HCEC 1CT (cell line): Measurements from ENCODE around the gene CTNNA1.

Experiments
- DNase-seq: peaks from one replicate; pipeline ENCODE4 v3.0.0-alpha.2; 2017

Gene CTNNA1

GRCh38 chr5:138952962-138953361 lies 199.7 kb downstream of the CTNNA1 start:
- DNase-seq: no peak

DNA sequence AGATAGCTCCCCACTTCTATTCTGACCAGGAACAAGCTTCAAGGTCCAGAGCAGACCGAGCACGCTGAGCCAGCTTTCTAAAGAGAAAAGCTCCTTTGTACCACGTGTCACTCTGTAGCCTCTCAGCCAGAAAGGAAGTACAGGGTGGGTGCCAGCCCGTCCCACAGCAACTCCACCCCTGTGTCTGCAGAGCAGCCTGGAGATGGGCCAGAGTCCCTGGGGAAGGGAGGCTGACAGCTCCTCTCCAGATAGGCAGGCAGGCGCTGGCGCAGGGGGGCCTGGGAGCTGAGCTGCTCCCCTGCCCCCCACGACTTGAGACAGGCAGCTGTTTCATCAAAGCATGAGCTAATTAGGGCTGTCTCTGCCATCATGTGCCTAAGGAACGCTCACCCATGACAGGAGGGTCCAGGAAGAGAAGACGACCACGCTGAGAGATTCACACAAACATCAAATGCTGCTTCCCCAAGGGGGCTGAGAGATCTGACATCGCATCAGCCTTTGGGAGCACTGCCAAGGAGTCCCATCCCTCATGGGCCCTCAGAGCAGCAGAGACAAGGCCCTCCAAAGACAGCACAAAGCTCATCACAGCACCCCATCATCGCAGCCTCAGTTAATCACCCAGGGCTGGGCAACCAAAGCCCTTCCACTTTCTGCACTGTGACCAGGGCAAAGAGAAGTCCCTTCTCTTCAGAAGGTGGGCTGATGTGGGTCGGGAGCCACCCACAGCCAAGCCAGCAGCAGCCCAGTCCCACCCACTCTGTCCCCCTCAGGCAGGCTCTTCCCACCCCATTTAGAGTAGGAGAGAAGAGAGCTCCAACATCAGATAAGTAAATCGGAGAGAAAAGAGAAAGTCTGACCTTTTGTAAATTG lies 200.4 kb downstream of the CTNNA1 start:
- DNase-seq: no peak

GRCh38 chr5:138954257-138955012 lies 201.2 kb downstream of the CTNNA1 start:
- no peak for DNase-seq

GRCh38 chr5:138955013-138955660 lies 201.9 kb downstream of the CTNNA1 start:
- DNase-seq: no peak

GRCh38 chr5:138955671-138956295 lies 202.6 kb downstream of the CTNNA1 start:
- no peak for DNase-seq

GRCh38 chr5:138956801-138957200 lies 203.6 kb downstream of the CTNNA1 start:
- DNase-seq: no peak

DNA sequence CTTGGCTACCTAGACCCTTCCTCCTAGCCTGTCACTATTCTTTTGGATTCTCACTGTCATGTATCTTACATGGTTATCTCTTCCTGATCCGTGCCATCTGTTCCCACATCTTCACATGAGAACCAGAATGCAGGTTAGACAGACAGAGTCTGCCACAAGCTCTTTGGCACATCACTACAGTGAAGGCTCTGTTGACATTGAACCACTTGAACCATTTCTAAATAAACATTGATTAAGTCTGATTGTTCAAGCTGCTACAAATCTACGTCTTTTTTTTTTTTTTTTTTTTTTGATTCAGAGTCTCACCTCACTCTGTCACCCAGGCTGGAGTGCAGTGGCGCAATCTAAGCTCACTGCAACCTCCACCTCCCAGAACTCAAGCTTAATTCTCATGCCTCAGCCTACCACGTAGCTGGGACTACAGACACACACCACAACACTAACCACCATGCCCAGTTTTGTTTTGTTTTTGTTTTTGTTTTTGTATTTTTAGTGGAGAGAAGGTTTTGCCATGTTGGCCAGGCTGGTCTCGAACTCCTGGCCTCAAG lies 207.0 kb downstream of the CTNNA1 start:
- DNase-seq: no peak

DNA sequence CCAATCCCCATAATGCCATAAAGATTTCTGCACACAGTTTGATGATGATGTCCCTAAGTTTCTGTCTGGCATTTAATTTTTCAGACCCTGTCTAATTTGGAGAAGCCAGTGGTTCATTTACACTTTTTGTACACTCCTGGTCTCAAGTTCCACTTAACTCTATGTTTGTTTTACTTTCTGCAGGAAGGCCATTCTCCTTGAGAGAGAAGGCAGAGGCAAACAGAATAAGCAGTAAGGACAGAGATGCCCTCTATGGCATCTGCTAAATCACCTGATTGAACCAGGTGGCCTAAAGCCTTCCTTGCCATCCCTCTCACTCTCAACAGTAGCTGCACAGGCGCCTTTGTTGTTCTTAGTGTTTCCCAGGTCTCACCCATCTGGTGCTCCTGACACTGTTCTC lies 208.0 kb downstream of the CTNNA1 start:
- no peak for DNase-seq

DNA sequence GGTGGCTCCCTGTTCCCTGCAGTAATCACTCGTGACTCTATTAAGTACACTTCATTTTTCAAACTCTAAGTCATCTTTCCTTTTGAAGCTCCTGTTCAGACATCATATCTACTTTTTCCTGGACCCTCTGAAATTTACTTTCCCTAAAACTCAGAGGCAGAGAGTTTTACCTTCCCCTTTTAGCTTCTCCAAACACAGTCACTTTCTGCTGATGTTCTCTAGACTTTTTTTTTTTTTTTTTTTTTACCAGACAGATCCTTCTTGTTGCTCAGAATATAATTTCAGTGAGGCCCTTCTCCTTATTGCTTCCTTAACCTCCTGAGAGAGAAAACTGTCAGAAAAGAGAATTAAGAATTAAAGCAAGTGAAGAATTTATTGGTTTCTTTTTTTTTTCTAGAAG lies 208.5 kb downstream of the CTNNA1 start:
- DNase-seq: no peak

GRCh38 chr5:138962614-138963370 lies 209.6 kb downstream of the CTNNA1 start:
- DNase-seq: no peak

DNA sequence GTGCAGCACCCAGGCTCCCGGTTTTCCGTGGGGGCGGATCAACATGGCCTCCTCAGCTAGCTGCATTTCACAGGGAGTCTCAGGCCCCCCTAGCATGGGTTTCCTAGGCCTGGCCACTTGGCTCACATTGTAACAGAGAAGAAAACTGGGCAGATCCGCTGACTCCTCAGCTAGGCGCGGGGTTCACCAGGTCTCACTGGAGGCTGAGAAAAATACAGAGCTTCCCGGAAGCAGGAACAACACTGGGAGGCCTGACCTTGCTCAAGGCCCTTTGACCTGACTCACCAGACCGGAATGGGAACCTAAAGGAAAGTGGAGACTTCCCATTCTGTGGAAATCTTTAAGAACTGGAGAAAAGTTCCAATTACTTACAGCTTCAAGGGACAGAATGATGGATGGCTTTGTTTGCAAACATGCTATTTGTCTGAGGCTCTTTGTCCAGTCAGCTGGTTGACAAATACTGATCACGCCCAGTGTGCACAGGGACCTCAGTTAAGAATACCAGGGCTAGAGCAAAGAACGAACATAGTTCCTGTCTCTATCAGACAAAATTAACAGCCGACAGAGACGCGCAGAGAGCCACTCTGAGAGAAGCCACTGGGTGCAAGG lies 210.6 kb downstream of the CTNNA1 start:
- peak; percentile 24 for DNase-seq

DNA sequence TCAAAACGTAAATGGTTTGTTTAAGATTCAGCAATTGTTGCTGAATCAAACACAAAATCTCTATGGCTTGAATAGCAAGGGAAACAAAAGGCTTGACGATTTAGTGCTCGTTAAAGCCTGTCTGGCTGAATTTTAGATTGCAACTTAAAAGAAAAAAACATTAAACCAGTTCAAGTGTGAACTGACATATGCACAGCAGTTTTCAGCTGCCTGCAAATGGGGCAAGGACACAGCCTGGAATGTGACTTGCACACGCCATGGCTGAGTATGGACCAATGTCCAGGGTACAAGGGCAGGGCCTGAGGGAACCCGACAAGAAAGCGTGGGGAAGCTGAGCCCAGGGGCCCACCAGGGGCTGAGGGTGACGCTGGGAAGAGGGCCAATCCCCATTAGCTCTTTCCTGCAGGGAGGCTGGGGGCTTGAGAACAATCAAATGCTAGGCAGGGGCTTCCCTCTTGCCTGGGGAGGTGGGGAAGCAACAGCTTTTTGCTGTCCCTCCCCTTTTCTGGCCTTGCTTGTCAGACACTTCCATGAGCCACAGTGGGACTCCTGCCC lies 211.5 kb downstream of the CTNNA1 start:
- DNase-seq: no peak

GRCh38 chr5:138965626-138966025 lies 212.4 kb downstream of the CTNNA1 start:
- no peak for DNase-seq

DNA sequence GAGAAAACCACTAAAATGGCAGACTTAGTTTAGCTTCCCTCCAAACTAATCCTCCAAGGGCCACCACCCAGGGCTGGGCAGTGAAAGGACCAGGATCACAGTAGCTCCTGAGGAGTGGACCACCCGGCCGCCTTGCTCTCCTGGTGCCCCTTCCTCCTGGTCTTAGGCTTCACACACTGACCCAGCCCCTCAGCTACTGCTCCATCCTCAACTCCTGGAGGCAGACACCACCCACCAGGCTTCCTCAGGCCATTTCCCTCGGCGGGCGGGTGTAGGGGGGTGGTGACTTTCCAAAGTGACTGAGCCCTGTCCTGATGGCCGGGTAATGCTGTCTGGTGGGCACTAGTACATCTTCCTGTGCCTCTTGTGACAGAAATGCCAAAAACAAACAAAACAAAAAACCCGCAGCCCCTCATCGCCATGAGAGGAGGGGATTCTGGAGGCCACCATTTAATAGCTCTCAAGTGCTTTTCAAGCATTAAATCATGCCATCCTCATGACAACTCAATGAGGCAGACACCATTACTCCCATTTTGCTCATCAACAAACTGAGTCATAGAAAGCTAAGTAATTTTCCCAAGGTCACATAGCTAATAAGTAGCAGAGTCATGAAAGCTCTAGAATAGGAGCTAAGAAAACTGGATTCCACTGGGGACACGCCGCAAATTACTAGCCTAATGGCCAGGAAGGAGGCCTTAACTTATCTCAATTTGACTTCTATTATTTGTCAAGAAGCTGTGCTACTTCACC lies 213.2 kb downstream of the CTNNA1 start:
- DNase-seq: peak; percentile 8

- no peak for DNase-seq
Observed at GRCh38 chr5:138967791-138968448, 214.7 kb downstream of the CTNNA1 start.

GRCh38 chr5:138968601-138969000 lies 215.4 kb downstream of the CTNNA1 start:
- no peak for DNase-seq

- DNase-seq: no peak
Observed at GRCh38 chr5:138969323-138970002, 216.2 kb downstream of the CTNNA1 start.

DNA sequence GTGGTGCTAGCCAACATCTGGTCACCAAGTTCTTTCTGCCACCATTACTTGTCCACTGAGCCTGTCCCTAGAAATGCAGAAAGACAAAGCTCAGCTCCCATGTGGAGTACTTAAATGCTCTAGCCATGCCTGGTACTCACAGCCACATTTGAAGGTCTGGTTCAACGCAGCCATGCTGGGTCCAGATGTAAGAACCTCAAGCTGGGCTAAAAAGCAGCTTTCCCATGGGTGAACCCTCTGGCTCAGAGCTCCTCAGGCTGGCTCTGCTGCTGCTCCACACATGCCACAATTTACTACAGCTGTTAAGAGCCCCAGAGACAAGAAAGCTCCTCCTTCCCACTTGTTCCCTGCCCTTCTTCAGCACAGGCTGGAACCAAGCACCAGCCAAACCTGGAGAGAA lies 219.0 kb downstream of the CTNNA1 start:
- no peak for DNase-seq

DNA sequence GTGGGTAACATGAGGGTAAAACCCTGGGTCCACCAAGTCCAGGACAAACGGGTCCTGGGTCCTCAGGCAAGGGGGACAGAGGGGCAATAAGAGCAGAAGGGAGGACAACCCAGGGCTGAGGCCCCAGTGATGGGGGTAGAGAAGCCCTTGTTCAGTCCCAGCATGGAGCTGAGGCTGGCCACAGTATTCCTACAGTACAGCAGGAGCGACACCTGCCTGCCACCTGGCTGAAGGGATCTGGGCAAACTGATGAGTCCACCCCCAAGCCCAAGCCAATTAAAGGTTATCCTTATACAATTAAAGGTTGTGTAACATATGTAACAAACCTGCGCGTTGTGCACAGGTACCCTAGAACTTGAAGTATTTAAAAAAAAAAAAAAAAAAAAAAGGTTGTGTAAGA lies 219.6 kb downstream of the CTNNA1 start:
- DNase-seq: no peak
